ENCODE data around the gene JUP.

Gene JUP

GRCh38 chr17:41717408-41718286 is 68.9 kb downstream of the JUP start:
- no peak for DNase-seq

- DNase-seq, result no peak
Observed at GRCh38 chr17:41711669-41712400, 74.7 kb downstream of the JUP start, which contains the start of gene GAST. Gene GAST (plus strand): TSS chr17:41712331. CDS start chr17:41715437, 3,106 bp downstream.

- peak; percentile 52 for DNase-seq
Observed at GRCh38 chr17:41710472-41711090, 75.9 kb downstream of the JUP start.

GRCh38 chr17:41707803-41708669 is 78.5 kb downstream of the JUP start:
- no peak for DNase-seq

GRCh38 chr17:41705271-41705991 is 81.1 kb downstream of the JUP start:
- no peak for DNase-seq

Measured in midbrain (tissue), 1 donor.